ENCODE results near the gene MDC1.

DNA sequence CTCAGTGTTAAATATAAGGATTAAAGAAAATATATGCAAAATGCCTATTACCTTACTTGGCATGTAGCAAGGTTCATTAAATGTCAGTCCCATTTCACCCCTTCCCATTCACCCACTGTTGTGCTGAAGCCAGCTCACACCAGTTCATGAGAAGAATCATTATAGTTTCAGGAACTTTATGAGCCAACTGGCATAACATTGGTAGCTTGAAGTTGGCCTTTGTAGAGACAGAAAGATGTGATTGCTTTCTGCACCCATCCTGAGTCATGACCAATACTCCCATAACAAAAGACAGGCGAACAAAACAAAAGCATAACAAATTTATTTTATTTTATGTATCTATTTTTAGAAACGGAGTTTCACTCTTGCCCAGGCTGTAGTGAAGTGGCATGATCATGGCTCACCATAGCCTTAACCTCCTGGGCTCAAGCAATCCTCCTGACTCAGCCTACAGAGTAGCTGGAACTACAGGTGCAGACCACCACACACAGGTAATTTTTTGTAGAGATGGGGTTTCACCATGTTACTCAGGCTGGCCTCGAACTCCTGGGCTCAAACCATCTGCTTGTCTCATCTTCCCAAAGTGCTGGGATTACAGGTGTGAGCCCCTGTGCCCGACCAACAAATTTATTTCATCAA lies 44.8 kb upstream of the MDC1 start:
- TF ChIP-seq, protein P1, sequence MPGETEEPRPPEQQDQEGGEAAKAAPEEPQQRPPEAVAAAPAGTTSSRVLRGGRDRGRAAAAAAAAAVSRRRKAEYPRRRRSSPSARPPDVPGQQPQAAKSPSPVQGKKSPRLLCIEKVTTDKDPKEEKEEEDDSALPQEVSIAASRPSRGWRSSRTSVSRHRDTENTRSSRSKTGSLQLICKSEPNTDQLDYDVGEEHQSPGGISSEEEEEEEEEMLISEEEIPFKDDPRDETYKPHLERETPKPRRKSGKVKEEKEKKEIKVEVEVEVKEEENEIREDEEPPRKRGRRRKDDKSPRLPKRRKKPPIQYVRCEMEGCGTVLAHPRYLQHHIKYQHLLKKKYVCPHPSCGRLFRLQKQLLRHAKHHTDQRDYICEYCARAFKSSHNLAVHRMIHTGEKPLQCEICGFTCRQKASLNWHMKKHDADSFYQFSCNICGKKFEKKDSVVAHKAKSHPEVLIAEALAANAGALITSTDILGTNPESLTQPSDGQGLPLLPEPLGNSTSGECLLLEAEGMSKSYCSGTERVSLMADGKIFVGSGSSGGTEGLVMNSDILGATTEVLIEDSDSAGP (CRISPR knock-in tag; IDR thresholded peaks at IDR 0.05; ENCODE audit: borderline replicate concordance): no peak
- TF ChIP-seq, protein P2, sequence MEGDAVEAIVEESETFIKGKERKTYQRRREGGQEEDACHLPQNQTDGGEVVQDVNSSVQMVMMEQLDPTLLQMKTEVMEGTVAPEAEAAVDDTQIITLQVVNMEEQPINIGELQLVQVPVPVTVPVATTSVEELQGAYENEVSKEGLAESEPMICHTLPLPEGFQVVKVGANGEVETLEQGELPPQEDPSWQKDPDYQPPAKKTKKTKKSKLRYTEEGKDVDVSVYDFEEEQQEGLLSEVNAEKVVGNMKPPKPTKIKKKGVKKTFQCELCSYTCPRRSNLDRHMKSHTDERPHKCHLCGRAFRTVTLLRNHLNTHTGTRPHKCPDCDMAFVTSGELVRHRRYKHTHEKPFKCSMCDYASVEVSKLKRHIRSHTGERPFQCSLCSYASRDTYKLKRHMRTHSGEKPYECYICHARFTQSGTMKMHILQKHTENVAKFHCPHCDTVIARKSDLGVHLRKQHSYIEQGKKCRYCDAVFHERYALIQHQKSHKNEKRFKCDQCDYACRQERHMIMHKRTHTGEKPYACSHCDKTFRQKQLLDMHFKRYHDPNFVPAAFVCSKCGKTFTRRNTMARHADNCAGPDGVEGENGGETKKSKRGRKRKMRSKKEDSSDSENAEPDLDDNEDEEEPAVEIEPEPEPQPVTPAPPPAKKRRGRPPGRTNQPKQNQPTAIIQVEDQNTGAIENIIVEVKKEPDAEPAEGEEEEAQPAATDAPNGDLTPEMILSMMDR (CRISPR knock-in tag; IDR thresholded peaks at IDR 0.05): no peak
- TF ChIP-seq ZNF780A (CRISPR knock-in tag; IDR thresholded peaks at IDR 0.05) (no peak), JUN (CRISPR knock-in tag; IDR thresholded peaks at IDR 0.05) (no peak), ISX (CRISPR knock-in tag; conservative IDR thresholded peaks at IDR 0.05) (no peak), RELA (CRISPR knock-in tag; IDR thresholded peaks at IDR 0.05) (no peak), ZNF547 (CRISPR knock-in tag; IDR thresholded peaks at IDR 0.05) (no peak), SMC3 (IDR thresholded peaks at IDR 0.05; ENCODE audit: low read length) (no peak)
- TF ChIP-seq, protein P3, sequence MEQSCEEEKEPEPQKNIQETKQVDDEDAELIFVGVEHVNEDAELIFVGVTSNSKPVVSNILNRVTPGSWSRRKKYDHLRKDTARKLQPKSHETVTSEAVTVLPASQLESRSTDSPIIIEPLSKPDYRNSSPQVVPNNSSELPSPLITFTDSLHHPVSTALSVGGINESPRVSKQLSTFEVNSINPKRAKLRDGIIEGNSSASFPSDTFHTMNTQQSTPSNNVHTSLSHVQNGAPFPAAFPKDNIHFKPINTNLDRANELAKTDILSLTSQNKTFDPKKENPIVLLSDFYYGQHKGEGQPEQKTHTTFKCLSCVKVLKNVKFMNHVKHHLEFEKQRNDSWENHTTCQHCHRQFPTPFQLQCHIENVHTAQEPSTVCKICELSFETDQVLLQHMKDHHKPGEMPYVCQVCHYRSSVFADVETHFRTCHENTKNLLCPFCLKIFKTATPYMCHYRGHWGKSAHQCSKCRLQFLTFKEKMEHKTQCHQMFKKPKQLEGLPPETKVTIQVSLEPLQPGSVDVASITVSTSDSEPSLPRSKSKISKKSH (CRISPR knock-in tag; IDR thresholded peaks at IDR 0.05; ENCODE audit: borderline replicate concordance): no peak
- TF ChIP-seq, protein P4, sequence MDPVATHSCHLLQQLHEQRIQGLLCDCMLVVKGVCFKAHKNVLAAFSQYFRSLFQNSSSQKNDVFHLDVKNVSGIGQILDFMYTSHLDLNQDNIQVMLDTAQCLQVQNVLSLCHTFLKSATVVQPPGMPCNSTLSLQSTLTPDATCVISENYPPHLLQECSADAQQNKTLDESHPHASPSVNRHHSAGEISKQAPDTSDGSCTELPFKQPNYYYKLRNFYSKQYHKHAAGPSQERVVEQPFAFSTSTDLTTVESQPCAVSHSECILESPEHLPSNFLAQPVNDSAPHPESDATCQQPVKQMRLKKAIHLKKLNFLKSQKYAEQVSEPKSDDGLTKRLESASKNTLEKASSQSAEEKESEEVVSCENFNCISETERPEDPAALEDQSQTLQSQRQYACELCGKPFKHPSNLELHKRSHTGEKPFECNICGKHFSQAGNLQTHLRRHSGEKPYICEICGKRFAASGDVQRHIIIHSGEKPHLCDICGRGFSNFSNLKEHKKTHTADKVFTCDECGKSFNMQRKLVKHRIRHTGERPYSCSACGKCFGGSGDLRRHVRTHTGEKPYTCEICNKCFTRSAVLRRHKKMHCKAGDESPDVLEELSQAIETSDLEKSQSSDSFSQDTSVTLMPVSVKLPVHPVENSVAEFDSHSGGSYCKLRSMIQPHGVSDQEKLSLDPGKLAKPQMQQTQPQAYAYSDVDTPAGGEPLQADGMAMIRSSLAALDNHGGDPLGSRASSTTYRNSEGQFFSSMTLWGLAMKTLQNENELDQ (CRISPR knock-in tag; IDR thresholded peaks at IDR 0.05; ENCODE audit: borderline replicate concordance): no peak
- TF ChIP-seq, protein P5, sequence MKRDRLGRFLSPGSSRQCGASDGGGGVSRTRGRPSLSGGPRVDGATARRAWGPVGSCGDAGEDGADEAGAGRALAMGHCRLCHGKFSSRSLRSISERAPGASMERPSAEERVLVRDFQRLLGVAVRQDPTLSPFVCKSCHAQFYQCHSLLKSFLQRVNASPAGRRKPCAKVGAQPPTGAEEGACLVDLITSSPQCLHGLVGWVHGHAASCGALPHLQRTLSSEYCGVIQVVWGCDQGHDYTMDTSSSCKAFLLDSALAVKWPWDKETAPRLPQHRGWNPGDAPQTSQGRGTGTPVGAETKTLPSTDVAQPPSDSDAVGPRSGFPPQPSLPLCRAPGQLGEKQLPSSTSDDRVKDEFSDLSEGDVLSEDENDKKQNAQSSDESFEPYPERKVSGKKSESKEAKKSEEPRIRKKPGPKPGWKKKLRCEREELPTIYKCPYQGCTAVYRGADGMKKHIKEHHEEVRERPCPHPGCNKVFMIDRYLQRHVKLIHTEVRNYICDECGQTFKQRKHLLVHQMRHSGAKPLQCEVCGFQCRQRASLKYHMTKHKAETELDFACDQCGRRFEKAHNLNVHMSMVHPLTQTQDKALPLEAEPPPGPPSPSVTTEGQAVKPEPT (CRISPR knock-in tag; IDR thresholded peaks at IDR 0.05; ENCODE audit: low read depth): no peak
- TF ChIP-seq, protein P6, sequence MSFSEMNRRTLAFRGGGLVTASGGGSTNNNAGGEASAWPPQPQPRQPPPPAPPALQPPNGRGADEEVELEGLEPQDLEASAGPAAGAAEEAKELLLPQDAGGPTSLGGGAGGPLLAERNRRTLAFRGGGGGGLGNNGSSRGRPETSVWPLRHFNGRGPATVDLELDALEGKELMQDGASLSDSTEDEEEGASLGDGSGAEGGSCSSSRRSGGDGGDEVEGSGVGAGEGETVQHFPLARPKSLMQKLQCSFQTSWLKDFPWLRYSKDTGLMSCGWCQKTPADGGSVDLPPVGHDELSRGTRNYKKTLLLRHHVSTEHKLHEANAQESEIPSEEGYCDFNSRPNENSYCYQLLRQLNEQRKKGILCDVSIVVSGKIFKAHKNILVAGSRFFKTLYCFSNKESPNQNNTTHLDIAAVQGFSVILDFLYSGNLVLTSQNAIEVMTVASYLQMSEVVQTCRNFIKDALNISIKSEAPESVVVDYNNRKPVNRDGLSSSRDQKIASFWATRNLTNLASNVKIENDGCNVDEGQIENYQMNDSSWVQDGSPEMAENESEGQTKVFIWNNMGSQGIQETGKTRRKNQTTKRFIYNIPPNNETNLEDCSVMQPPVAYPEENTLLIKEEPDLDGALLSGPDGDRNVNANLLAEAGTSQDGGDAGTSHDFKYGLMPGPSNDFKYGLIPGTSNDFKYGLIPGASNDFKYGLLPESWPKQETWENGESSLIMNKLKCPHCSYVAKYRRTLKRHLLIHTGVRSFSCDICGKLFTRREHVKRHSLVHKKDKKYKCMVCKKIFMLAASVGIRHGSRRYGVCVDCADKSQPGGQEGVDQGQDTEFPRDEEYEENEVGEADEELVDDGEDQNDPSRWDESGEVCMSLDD (CRISPR knock-in tag; IDR thresholded peaks at IDR 0.05; ENCODE audit: borderline replicate concordance): no peak

Data from HepG2 (cell line).